Measurements from ENCODE around the gene BANP.
"Not testable (repeated sequence)": the region's sequence is repeated elsewhere in the genome, so short reads cannot be mapped to it uniquely, and the experiment has no call there.

Gene BANP

GRCh38 chr16:88020516-88020885 is 69.3 kb downstream of the BANP start:
- no peaks in the 10 kb centered on the region for H3K27me3 Mint-ChIP-seq
- no peak for DNase-seq
- H3K36me3 Mint-ChIP-seq: peaks cover 5% of the 10 kb centered on the region
- no peak overlapping the region for H3K4me3 Mint-ChIP-seq
- peak overlapping the region; percentile 61 for H3K27ac Mint-ChIP-seq
- no peaks in the 10 kb centered on the region for H3K4me1 Mint-ChIP-seq
- H3K9me3 Mint-ChIP-seq: no peaks in the 10 kb centered on the region
- CTCF ChIA-PET: no interaction called here

- DNase-seq, H3K4me1 Mint-ChIP-seq, H3K27me3 Mint-ChIP-seq, H3K36me3 Mint-ChIP-seq, CTCF ChIA-PET, H3K4me3 Mint-ChIP-seq, H3K9me3 Mint-ChIP-seq: not testable (repeated sequence)
- peak overlapping the region; percentile 37 for H3K27ac Mint-ChIP-seq
Observed at GRCh38 chr16:88021041-88021970, 70.1 kb downstream of the BANP start.

GRCh38 chr16:88022076-88023042 is 71.1 kb downstream of the BANP start:
- Mint-ChIP-seq H3K4me1 (no peaks in the 10 kb centered on the region), H3K27ac (no peak overlapping the region), H3K4me3 (no peak overlapping the region), H3K9me3 (no peaks in the 10 kb centered on the region), H3K36me3 (peaks cover 6% of the 10 kb centered on the region), H3K27me3 (no peaks in the 10 kb centered on the region)
- DNase-seq: no peak
- CTCF ChIA-PET: no interaction called here

- CTCF ChIA-PET: no interaction called here
- Mint-ChIP-seq H3K27me3 (no peaks in the 10 kb centered on the region), H3K36me3 (peaks cover 11% of the 10 kb centered on the region), H3K9me3 (no peaks in the 10 kb centered on the region), H3K4me3 (no peak overlapping the region), H3K4me1 (no peaks in the 10 kb centered on the region), H3K27ac (no peak overlapping the region)
- no peak for DNase-seq
Observed at GRCh38 chr16:88023366-88023765, 72.1 kb downstream of the BANP start.

- Mint-ChIP-seq H3K27me3 (no peaks in the 10 kb centered on the region), H3K27ac (no peak overlapping the region), H3K9me3 (no peaks in the 10 kb centered on the region), H3K4me1 (no peaks in the 10 kb centered on the region), H3K36me3 (peaks cover 11% of the 10 kb centered on the region), H3K4me3 (no peak overlapping the region)
- CTCF ChIA-PET: no interaction called here
- no peak for DNase-seq
Observed at GRCh38 chr16:88023786-88024185, 72.6 kb downstream of the BANP start.

GRCh38 chr16:88024491-88025085 is 73.4 kb downstream of the BANP start:
- DNase-seq, H3K9me3 Mint-ChIP-seq, CTCF ChIA-PET, H3K27ac Mint-ChIP-seq, H3K4me1 Mint-ChIP-seq, H3K4me3 Mint-ChIP-seq, H3K27me3 Mint-ChIP-seq: not testable (repeated sequence)
- H3K36me3 Mint-ChIP-seq: peaks cover 11% of the 10 kb centered on the region

- CTCF ChIA-PET, H3K27ac Mint-ChIP-seq, H3K4me1 Mint-ChIP-seq, H3K4me3 Mint-ChIP-seq, H3K27me3 Mint-ChIP-seq, H3K9me3 Mint-ChIP-seq, DNase-seq: not testable (repeated sequence)
- peaks cover 11% of the 10 kb centered on the region for H3K36me3 Mint-ChIP-seq
Observed at GRCh38 chr16:88025086-88025492, 73.9 kb downstream of the BANP start.

GRCh38 chr16:88025828-88026555 is 74.8 kb downstream of the BANP start:
- peaks cover 12% of the 10 kb centered on the region for H3K36me3 Mint-ChIP-seq
- H3K9me3 Mint-ChIP-seq, H3K4me3 Mint-ChIP-seq, H3K4me1 Mint-ChIP-seq, H3K27ac Mint-ChIP-seq, DNase-seq, CTCF ChIA-PET, H3K27me3 Mint-ChIP-seq: not testable (repeated sequence)

GRCh38 chr16:88026964-88027938 is 76.0 kb downstream of the BANP start:
- no peaks in the 10 kb centered on the region for H3K4me1 Mint-ChIP-seq
- H3K27ac Mint-ChIP-seq: no peak overlapping the region
- H3K9me3 Mint-ChIP-seq: no peaks in the 10 kb centered on the region
- no peak overlapping the region for H3K4me3 Mint-ChIP-seq
- H3K36me3 Mint-ChIP-seq: peaks cover 13% of the 10 kb centered on the region
- DNase-seq: no peak
- H3K27me3 Mint-ChIP-seq: no peaks in the 10 kb centered on the region
- CTCF ChIA-PET: no interaction called here

- not testable (repeated sequence) for H3K9me3 Mint-ChIP-seq, H3K27me3 Mint-ChIP-seq, DNase-seq, H3K27ac Mint-ChIP-seq, H3K4me1 Mint-ChIP-seq, H3K4me3 Mint-ChIP-seq
- peaks cover 12% of the 10 kb centered on the region for H3K36me3 Mint-ChIP-seq
- CTCF ChIA-PET: interaction anchor here (0.7 kb wide), 1 partner anchor 21 kb away, joined by 4 read pairs; no protein-coding TSS in a partner anchor
Observed at GRCh38 chr16:88028177-88028930, 77.1 kb downstream of the BANP start.

GRCh38 chr16:88030498-88030897 is 79.3 kb downstream of the BANP start:
- no peaks in the 10 kb centered on the region for H3K27me3 Mint-ChIP-seq
- no peaks in the 10 kb centered on the region for H3K4me1 Mint-ChIP-seq
- no peak overlapping the region for H3K4me3 Mint-ChIP-seq
- CTCF ChIA-PET: no interaction called here
- DNase-seq: no peak
- H3K9me3 Mint-ChIP-seq: no peaks in the 10 kb centered on the region
- H3K27ac Mint-ChIP-seq: no peak overlapping the region
- H3K36me3 Mint-ChIP-seq: peaks cover 23% of the 10 kb centered on the region

GRCh38 chr16:88030961-88031360 is 79.7 kb downstream of the BANP start:
- H3K27ac Mint-ChIP-seq, DNase-seq, H3K4me3 Mint-ChIP-seq, H3K9me3 Mint-ChIP-seq, H3K27me3 Mint-ChIP-seq, CTCF ChIA-PET, H3K4me1 Mint-ChIP-seq: not testable (repeated sequence)
- H3K36me3 Mint-ChIP-seq: peaks cover 26% of the 10 kb centered on the region

Data from activated naive CD4-positive, alpha-beta T cell treated with anti-CD3 and anti-CD28 coated beads, Interleukin-2, amount 10 ng/mL, durations not matched to agents 7 days and 5 days (primary cell).